ENCODE results near the gene ABR.

Gene ABR

DNA sequence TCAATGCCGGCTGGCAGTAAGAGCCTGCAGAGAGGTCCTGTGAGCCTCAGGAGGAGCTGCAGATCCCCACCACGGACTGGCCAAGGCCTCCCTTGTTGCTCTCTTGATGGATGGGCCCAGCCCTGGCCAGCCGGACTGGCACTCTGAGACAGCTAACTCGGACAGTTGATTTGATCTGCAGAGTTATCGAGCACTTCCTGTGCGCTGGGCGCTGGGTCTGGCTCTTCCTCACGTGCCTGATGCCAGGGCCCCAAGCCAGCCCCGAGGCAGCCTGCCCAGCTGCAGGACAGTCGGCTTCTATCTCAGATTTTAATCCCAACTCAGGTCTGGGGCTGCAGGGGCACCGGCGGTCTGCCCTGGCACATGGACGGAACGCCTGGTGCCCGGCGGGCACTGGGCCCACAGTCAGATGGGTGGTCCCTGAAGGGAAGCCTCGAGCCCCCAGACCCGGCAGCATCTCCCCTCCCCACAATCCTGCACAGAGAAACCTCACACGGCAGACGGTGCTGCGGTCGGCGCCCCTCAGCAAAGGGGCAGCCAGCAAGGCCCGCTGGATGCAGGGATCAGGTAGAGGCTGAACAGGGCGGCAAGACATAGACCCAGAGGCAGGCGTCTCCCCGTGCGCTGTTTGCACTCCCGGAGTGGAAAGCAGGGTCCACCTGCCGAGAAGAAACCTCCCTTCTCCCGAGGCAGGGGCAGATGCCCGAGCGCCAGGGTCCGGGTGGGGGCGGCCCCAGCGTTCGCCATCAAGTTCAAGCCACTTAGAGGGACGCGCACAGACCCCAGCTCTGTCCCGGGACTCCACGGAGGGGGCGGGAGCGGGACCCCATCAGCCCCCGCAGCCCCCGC lies 148.9 kb downstream of the ABR start:
- H3K9ac ChIP-seq (ENCODE audit: low read length): no peak overlapping the region
- no peak overlapping the region for H3K4me2 ChIP-seq (ENCODE audit: low read depth, low read length)
- H3K36me3 ChIP-seq (replicated peaks; ENCODE audit: insufficient read depth, low read length): no peaks in the 10 kb centered on the region
- H3K9me2 ChIP-seq (replicated peaks; ENCODE audit: insufficient read depth, low read length): no peaks in the 10 kb centered on the region
- no peak for DNase-seq
- no peaks in the 10 kb centered on the region for H3F3A ChIP-seq (ENCODE audit: insufficient read depth, low read length)
- 0 out of 2 replicates have a peak, but pooled peaks cover 4% of the 10 kb centered on the region for H3K79me2 ChIP-seq (ENCODE audit: low read length)
- no peak for TF ChIP-seq EZH2phosphoT487 (IDR thresholded peaks at IDR 0.05; ENCODE audit: low read length)
- H4K20me1 ChIP-seq (ENCODE audit: insufficient read depth, low read length): no peaks in the 10 kb centered on the region
- H3K27ac ChIP-seq (ENCODE audit: low read length): no peak overlapping the region
- H3K9me3 ChIP-seq (replicated peaks; ENCODE audit: insufficient read depth, low read length): no peaks in the 10 kb centered on the region
- H3K4me1 ChIP-seq (ENCODE audit: low read length): no peaks in the 10 kb centered on the region
- no peak overlapping the region for H3K4me3 ChIP-seq (ENCODE audit: low read length)
- no peak overlapping the region for H2AFZ ChIP-seq (ENCODE audit: low read length)
- no peaks in the 10 kb centered on the region for H3K27me3 ChIP-seq (replicated peaks; ENCODE audit: insufficient read depth, low read length)

DNA sequence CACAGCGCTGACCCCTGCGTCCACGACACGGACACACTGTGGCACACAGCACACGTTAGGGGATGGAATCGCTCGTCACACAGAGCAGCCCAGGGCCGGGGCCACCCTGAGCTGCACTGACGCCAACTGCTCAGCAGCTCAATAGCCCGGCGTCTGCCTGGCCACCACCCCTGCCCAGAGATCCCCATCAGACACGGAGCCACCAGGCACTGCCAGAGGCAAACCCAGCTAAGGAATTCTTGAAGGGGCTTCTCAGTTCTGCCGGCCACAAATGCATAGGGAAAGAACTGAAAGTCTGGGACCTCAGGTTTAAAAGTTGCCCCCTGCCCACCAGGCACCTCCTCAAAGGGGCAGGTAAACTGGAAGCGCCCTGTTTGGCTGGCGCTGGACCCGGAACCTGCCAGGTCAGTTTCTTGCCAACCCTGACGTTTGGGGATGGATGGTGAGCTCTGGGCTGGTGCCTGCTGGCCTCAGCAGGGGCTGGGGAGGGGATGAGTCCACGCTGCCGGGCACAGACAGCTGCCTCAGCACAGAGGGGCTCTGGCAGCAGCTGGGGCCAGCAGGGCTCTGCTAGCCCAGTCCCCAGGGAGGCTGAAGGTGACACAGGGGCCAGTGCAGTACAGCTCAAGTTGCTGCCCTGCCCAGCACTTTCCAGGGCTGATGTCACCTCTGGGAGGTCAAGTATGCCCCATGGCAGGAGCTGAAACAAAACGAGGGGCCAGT lies 149.7 kb downstream of the ABR start:
- no peaks in the 10 kb centered on the region for H4K20me1 ChIP-seq (ENCODE audit: insufficient read depth, low read length)
- H3K9me3 ChIP-seq (replicated peaks; ENCODE audit: insufficient read depth, low read length): no peaks in the 10 kb centered on the region
- no peaks in the 10 kb centered on the region for H3K36me3 ChIP-seq (replicated peaks; ENCODE audit: insufficient read depth, low read length)
- H3K9ac ChIP-seq (ENCODE audit: low read length): no peak overlapping the region
- H2AFZ ChIP-seq (ENCODE audit: low read length): no peak overlapping the region
- H3K27me3 ChIP-seq (replicated peaks; ENCODE audit: insufficient read depth, low read length): no peaks in the 10 kb centered on the region
- H3K27ac ChIP-seq (ENCODE audit: low read length): no peak overlapping the region
- H3K4me3 ChIP-seq (ENCODE audit: low read length): no peak overlapping the region
- no peaks in the 10 kb centered on the region for H3F3A ChIP-seq (ENCODE audit: insufficient read depth, low read length)
- no peaks in the 10 kb centered on the region for H3K9me2 ChIP-seq (replicated peaks; ENCODE audit: insufficient read depth, low read length)
- no peak for DNase-seq
- H3K4me1 ChIP-seq (ENCODE audit: low read length): no peaks in the 10 kb centered on the region
- H3K79me2 ChIP-seq (ENCODE audit: low read length): 0 out of 2 replicates have a peak, but pooled peaks cover 4% of the 10 kb centered on the region
- no peak overlapping the region for H3K4me2 ChIP-seq (ENCODE audit: low read depth, low read length)
- no peak for TF ChIP-seq EZH2phosphoT487 (IDR thresholded peaks at IDR 0.05; ENCODE audit: low read length)
- no peak for TF ChIP-seq CTCF (IDR thresholded peaks at IDR 0.05; ENCODE audit: low read length)
- no peak for TF ChIP-seq EZH2 (optimal IDR thresholded peaks at IDR 0.05; ENCODE audit: low read depth, low read length)

GRCh38 chr17:1029196-1029921 lies 150.4 kb downstream of the ABR start:
- H3K9me2 ChIP-seq (replicated peaks; ENCODE audit: insufficient read depth, low read length): no peaks in the 10 kb centered on the region
- no peak overlapping the region for H3K4me3 ChIP-seq (ENCODE audit: low read length)
- no peaks in the 10 kb centered on the region for H3K4me1 ChIP-seq (ENCODE audit: low read length)
- H3K4me2 ChIP-seq (ENCODE audit: low read depth, low read length): no peak overlapping the region
- no peaks in the 10 kb centered on the region for H3K9me3 ChIP-seq (replicated peaks; ENCODE audit: insufficient read depth, low read length)
- H3K27me3 ChIP-seq (replicated peaks; ENCODE audit: insufficient read depth, low read length): no peaks in the 10 kb centered on the region
- H3F3A ChIP-seq (ENCODE audit: insufficient read depth, low read length): no peaks in the 10 kb centered on the region
- H4K20me1 ChIP-seq (ENCODE audit: insufficient read depth, low read length): no peaks in the 10 kb centered on the region
- no peak overlapping the region for H3K9ac ChIP-seq (ENCODE audit: low read length)
- no peak for DNase-seq
- TF ChIP-seq EZH2 (optimal IDR thresholded peaks at IDR 0.05; ENCODE audit: low read depth, low read length) (no peak), EZH2phosphoT487 (IDR thresholded peaks at IDR 0.05; ENCODE audit: low read length) (no peak)
- H2AFZ ChIP-seq (ENCODE audit: low read length): no peak overlapping the region
- no peak overlapping the region for H3K27ac ChIP-seq (ENCODE audit: low read length)
- H3K36me3 ChIP-seq (replicated peaks; ENCODE audit: insufficient read depth, low read length): no peaks in the 10 kb centered on the region
- H3K79me2 ChIP-seq (ENCODE audit: low read length): 0 out of 2 replicates have a peak, but pooled peaks cover 4% of the 10 kb centered on the region

DNA sequence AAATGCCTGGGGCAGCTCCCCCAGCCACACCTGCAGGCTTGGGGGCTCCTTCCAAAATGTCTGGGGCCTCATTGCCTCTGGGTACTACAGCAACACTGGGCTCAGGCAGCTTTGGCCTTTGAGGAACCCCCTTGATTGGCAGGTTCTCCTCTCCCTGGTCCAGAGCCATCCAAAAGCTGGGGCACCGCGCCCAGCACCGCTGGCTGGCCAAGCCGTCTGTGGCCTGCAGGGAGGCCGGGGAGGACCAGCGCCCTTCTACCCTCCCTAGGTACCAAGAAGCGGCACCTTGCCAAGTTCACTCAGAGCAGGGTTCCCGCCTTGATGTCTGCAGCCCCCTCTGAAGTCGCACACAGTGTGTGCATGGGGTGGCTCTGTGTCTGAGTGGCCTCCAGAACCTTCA lies 152.7 kb downstream of the ABR start:
- H3F3A ChIP-seq (ENCODE audit: insufficient read depth, low read length): no peaks in the 10 kb centered on the region
- no peak for DNase-seq
- H3K4me2 ChIP-seq (ENCODE audit: low read depth, low read length): no peak overlapping the region
- no peak overlapping the region for H3K9ac ChIP-seq (ENCODE audit: low read length)
- TF ChIP-seq CTCF (IDR thresholded peaks at IDR 0.05; ENCODE audit: low read length) (no peak), EZH2phosphoT487 (IDR thresholded peaks at IDR 0.05; ENCODE audit: low read length) (no peak), EZH2 (optimal IDR thresholded peaks at IDR 0.05; ENCODE audit: low read depth, low read length) (no peak)
- H3K36me3 ChIP-seq (replicated peaks; ENCODE audit: insufficient read depth, low read length): no peaks in the 10 kb centered on the region
- H3K4me1 ChIP-seq (ENCODE audit: low read length): no peaks in the 10 kb centered on the region
- no peaks in the 10 kb centered on the region for H3K27me3 ChIP-seq (replicated peaks; ENCODE audit: insufficient read depth, low read length)
- H3K79me2 ChIP-seq (ENCODE audit: low read length): 0 out of 2 replicates have a peak, but pooled peaks cover 4% of the 10 kb centered on the region
- H3K4me3 ChIP-seq (ENCODE audit: low read length): no peak overlapping the region
- no peaks in the 10 kb centered on the region for H3K9me3 ChIP-seq (replicated peaks; ENCODE audit: insufficient read depth, low read length)
- H3K9me2 ChIP-seq (replicated peaks; ENCODE audit: insufficient read depth, low read length): no peaks in the 10 kb centered on the region
- H3K27ac ChIP-seq (ENCODE audit: low read length): no peak overlapping the region
- no peaks in the 10 kb centered on the region for H4K20me1 ChIP-seq (ENCODE audit: insufficient read depth, low read length)
- no peak overlapping the region for H2AFZ ChIP-seq (ENCODE audit: low read length)

All from MM.1S (cell line).